GM19468 (cell line): ENCODE results near the gene AGMO.

Experiments used
- ATAC-seq: cut with Tn5 transposase; IDR thresholded peaks from one replicate; pipeline ENCODE4 v1.9.1; 2021; ENCODE audit warnings: mild to moderate bottlenecking, moderate library complexity, moderate number of reproducible peaks; ENCODE audit not compliant: unreplicated experiment; ENCODE audit errors: extremely low read depth

AGMO gene

DNA sequence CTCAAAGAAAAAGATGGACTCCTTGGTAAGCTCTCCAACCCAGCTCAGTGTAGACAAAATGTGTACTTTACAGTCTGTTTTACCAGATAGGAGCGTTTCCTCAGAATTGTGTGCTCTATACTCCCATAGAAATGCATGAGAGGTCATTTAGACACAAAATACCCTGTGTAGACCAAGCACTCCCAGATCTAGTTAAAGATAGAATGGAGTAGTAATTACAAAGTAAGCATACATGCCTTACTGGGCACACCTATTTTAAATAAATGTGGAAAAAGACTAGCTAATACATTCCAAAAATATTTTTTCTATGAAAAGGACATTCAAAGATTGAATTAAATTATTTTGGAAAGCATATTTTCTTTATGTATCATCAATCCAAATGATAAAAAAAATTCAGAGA is 387.3 kb downstream of the AGMO start:
- ATAC-seq = no peak

DNA sequence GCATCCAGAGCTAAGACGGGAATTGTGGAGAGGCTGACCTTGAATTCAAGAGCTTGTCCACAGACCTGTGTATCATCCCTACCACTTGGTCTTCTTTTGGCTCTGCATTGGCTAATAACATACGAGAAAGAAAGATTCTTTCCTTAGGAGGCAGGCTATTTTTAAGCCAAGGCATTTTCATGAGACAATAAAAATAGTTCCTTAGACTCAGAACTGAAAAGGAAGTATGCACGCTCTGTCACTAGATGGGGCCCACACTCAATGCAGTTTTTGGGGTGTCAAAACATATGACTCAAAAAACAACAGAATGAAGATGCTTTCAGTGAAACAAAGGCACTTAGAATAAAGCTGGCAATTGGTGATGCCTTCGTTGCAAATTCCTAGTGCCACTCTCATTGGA is 393.3 kb downstream of the AGMO start:
- no peak for ATAC-seq

DNA sequence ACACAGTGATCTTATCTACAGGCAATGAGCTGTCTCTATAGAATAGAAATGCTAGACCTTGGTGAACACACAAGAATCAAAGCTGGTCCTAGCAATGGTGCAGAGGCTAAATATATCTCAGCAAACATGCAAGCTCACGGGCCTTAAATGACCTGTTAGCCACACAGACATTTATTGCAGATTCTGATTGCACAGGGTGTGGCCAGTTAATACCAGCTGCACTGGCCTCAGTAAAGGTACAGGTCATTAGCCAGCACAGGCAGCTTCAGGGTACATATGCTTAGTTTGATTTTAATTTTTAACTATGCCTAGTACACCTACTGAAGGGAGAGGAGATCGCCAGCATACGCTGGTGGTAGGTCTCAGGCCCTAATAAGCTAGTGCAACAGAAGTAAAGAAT is 393.9 kb downstream of the AGMO start:
- ATAC-seq = no peak

DNA sequence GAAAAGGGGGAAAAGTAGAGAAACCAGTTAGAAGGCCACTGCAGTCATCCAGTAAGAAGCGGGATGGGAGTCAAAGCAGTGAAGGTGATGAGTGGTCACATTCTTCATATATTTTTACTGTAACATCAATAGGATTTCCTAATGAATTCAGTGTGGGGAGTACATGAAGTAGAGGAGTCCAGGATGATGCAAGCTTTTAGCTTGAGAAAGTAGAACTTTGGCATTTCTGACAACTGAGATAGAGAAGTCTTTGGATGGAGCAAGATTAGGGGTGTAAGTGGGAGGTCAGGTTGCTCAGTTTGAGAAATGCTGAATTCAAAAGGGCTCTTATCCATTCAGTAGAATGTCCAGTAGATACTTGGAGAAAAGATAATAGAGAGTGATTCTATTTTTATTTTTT is 395.2 kb downstream of the AGMO start:
- no peak for ATAC-seq

DNA sequence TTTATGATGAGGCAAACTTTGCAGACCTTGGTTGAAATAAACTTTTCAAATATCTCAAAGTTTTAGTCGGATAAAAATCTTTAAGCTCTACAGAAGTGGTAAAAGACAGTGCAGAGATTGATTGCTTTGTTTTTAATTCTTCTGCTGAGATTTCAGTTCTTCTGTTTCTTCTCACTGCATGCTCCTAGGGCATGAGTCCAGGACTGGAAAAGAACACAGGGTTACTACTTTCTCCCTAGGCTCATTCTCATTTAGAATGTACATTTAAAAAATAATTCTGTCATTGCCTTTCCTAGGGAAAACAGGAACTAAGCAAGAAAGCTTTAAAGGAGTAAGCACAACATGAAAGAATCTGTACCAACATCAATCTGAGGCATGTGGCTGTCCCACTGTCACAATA is 402.6 kb downstream of the AGMO start:
- no peak for ATAC-seq

DNA sequence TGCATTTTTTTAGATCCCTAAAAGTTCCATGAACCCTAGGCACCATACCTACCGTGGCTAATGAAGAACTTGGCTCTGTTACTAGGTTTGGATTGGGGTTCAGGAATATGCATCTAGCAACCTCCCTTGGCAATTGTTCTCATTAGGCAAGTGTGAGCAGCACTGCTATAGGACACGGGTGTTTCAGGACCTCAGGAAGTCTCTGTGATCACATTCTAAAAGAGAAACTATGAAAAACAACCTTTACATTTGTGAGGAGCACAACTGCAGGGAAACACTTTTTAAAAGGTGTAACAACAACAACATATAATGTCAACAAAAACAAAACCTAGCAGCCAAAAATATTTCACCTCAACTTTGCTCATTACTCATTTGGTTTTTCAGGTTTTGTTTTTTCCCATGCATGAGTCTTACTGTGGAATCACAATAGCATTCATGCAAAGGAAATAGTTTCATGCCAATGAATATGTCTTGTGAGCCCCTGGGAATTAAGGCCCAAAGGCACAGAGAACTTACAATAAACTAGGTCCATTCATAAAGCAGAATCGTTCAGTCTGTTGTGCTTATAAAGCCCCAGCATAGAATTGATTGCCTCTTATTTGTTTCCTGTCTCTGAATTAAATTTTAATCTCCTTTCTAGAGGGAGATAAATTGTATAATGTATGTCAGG is 403.5 kb downstream of the AGMO start:
- no peak for ATAC-seq
